ENCODE data around the gene MCFD2.

Gene MCFD2

DNA sequence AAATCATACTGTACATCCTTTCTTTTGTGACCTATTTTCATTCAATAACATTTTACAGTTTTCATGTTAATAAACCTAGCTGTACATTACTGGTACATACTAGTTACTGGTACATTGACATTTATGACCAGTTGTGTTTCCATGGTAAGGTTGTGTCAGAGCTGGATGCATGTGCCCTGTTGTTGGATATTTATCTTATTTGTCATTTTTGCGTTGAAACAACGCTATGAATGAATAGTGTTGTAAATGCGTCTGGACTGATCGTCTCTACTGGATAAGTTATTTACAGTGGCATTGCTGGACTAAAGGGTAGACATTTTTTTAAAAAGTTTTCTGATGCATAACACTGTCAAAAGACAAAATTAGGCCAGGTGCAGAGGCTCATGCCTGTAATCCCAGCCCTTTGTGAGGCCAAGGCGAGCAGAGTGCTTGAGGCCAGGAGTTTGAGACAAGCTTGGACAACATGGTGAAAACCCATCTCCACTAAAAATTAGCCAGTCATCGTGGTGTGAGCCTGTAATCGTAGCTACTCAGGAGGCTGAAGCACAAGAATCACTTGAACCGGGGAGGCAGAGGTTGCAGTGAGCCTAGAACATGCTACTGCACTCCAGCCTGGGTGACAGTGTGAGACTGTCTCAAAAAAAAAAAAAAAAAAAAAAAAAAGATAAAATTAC lies 40.2 kb downstream of the MCFD2 start:
- FAIRE-seq (no peak), DNase-seq (ENCODE audit: insufficient read length, low spot score) (no peak)
- TF ChIP-seq POLR2AphosphoS5 (IDR thresholded peaks at IDR 0.05; ENCODE audit: low read depth, low read length) (no peak), SPI1 (IDR thresholded peaks at IDR 0.05; ENCODE audit: low read depth, low read length) (no peak), POU2F2 (IDR thresholded peaks at IDR 0.05; ENCODE audit: low read depth, low read length) (no peak), TAF1 (IDR thresholded peaks at IDR 0.05; ENCODE audit: low read depth, low read length) (no peak), PAX5 (IDR thresholded peaks at IDR 0.05; ENCODE audit: insufficient read depth, low read length, severe bottlenecking) (no peak)

DNA sequence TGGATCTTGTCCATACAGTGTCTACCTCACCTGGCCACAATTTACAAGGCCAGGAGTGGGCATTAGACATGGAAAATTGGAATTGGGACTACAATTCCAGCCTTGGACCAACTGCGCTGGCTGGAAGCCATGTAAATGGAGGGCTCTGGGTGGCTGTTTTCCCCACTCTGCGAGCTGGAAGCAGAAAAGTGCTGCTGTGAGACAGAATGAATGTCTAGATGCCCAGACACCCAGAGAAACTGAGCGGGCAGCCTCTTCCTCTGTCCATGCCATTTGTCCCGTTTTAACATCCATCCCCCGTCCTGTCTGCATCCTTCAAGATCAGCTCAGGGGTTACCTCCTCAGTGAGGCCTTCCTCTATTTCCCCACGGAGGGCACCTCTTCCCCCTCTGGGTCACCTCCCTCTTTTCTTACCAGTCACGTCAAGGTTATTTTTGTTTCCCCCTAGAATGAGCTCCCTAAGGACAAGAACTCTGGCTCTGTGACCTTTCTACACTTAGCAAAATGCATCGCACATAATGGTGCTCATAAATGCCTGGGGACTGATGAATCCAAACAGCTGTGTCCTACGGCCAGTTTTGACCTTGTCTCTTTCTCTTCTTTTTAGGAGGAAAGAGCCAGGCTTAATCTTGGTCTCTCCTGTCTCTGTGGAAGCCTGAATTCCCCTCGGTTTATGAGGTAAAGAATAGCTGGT lies 41.2 kb downstream of the MCFD2 start:
- no peak for DNase-seq (ENCODE audit: insufficient read length, low spot score)
- no peak for TF ChIP-seq TAF1 (IDR thresholded peaks at IDR 0.05; ENCODE audit: low read depth, low read length)
- TF ChIP-seq POU2F2 (IDR thresholded peaks at IDR 0.05; ENCODE audit: low read depth, low read length): no peak
- no peak for TF ChIP-seq POLR2AphosphoS5 (IDR thresholded peaks at IDR 0.05; ENCODE audit: low read depth, low read length)
- TF ChIP-seq PAX5 (IDR thresholded peaks at IDR 0.05; ENCODE audit: insufficient read depth, low read length, severe bottlenecking): no peak
- no peak for TF ChIP-seq SPI1 (IDR thresholded peaks at IDR 0.05; ENCODE audit: low read depth, low read length)
- TF ChIP-seq POLR2A (IDR thresholded peaks at IDR 0.05; ENCODE audit: low read depth, low read length): no peak
- FAIRE-seq: no peak

DNA sequence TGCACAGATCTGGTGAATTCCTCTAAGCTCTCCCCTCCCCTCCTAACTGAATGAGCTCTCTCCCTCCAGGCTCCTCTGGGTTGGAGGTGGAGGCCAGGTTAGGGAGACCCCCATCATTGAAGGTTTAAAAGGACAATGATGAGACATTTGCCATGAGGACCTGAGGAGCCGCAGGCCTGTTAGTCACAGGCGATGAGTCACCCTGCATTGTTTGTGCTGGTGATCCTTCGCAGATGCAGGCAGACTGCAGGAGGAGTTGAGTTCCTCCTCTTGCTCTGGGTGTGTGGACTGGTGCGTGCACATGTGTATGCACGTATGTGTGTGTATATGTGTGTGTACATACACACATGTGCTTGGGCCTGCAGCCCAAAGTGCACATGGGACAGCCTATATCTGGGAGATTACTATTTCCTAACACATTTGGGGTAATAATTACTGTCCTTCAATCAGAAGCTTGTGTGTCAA lies 42.0 kb downstream of the MCFD2 start:
- FAIRE-seq (no peak), DNase-seq (ENCODE audit: insufficient read length, low spot score) (no peak)
- TF ChIP-seq POU2F2 (IDR thresholded peaks at IDR 0.05; ENCODE audit: low read depth, low read length): no peak
- TF ChIP-seq POLR2AphosphoS5 (IDR thresholded peaks at IDR 0.05; ENCODE audit: low read depth, low read length): no peak
- no peak for TF ChIP-seq SPI1 (IDR thresholded peaks at IDR 0.05; ENCODE audit: low read depth, low read length)
- TF ChIP-seq TAF1 (IDR thresholded peaks at IDR 0.05; ENCODE audit: low read depth, low read length): no peak
- TF ChIP-seq POLR2A (IDR thresholded peaks at IDR 0.05; ENCODE audit: low read depth, low read length): no peak
- no peak for TF ChIP-seq PAX5 (IDR thresholded peaks at IDR 0.05; ENCODE audit: insufficient read depth, low read length, severe bottlenecking)

DNA sequence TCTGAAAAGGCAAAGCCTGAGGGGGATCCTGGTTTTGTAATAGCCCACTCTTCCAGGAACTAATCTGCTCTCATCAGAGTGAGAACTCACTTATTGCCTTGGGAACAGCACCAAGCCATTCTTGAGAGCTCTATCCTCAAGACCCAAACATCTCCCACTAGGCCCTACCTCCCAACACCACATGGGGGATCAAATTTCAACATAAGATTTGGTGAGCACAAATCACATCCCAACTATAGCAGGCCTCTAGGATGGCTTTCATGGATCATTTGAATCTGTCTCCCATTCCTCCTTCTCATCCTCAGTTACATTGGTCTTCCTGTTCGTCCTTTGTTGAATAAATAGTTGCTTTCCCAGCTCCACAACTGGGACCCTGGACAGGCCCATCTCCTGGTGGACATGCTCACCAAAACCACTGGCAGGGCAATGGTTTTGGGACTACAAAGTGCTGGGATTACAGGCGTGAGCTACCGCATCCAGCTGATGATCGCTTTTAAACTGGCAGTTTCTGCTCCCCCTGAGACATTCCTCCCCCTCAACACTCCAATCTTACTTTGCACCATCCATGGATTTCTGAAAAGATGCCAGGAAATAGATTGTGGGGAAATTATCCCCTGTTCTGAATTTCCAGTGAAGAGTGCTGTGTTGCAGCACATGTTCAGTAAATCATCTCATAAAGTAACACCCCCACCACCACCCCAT lies 42.6 kb downstream of the MCFD2 start:
- FAIRE-seq (no peak), DNase-seq (ENCODE audit: insufficient read length, low spot score) (no peak)
- no peak for TF ChIP-seq POLR2AphosphoS5 (IDR thresholded peaks at IDR 0.05; ENCODE audit: low read depth, low read length)
- TF ChIP-seq TAF1 (IDR thresholded peaks at IDR 0.05; ENCODE audit: low read depth, low read length): no peak
- no peak for TF ChIP-seq POU2F2 (IDR thresholded peaks at IDR 0.05; ENCODE audit: low read depth, low read length)
- TF ChIP-seq PAX5 (IDR thresholded peaks at IDR 0.05; ENCODE audit: insufficient read depth, low read length, severe bottlenecking): no peak
- no peak for TF ChIP-seq POLR2A (IDR thresholded peaks at IDR 0.05; ENCODE audit: low read depth, low read length)
- TF ChIP-seq SPI1 (IDR thresholded peaks at IDR 0.05; ENCODE audit: low read depth, low read length): no peak

DNA sequence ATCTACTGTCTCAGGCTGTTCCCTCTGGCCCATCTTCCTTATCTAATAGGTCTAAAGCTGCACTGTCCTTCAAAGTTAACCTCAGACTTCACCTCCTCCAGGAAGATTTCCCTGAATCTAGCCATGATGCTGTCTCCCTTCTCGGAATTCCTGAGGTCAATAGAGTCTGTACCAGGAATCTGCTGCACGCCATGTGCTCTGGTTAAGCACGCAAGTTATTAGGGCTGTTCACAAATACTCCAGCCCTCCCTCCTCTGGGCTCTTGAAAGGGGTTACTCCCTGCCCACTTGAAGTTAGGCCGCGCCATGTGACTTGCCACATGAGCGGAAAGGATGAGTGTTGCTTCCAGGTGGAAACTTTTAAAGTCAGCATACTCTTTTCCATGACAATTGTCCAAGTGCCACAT lies 43.6 kb downstream of the MCFD2 start:
- FAIRE-seq (no peak), DNase-seq (ENCODE audit: insufficient read length, low spot score) (no peak)
- TF ChIP-seq POLR2A (IDR thresholded peaks at IDR 0.05; ENCODE audit: low read depth, low read length) (no peak), PAX5 (IDR thresholded peaks at IDR 0.05; ENCODE audit: insufficient read depth, low read length, severe bottlenecking) (no peak), POU2F2 (IDR thresholded peaks at IDR 0.05; ENCODE audit: low read depth, low read length) (no peak)

DNA sequence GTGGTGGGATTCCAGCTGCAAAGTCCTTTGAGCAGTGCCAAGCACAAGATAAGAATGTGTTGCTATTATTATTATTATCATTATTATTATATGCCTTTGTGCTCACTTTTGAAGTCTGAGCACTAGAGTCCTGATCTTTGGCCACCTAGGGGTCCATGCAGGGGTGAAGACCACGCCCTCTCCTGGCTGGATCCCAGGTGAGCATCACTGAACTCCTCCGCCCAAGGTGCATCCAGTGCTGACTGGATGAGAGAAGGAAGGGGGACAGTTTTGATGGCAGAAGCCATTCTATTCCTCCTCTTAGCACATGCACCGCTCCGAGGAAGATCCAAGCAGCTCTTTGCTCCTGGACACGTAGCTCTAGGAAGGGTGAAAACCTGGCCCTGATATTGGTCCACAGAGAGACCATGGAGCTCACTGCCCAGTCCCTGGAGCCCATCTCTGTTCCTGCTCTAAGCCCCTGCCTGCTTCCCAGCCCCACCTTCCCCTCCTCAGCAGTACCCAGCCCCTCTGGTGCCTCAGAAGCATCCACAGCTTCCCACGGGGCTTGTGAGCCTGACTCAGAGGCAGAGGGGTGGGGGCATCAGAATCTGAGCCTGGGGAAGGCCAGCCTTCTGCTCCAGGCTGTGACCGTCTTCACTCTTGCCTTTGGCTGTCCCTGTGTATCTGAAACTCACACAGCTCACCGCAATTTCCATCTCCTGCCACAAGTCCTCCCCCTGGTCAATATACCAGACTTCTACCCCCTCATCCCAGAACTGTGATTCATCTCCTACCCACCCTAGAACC lies 45.4 kb downstream of the MCFD2 start:
- FAIRE-seq: no peak
- no peak for DNase-seq (ENCODE audit: insufficient read length, low spot score)
- TF ChIP-seq PAX5 (IDR thresholded peaks at IDR 0.05; ENCODE audit: insufficient read depth, low read length, severe bottlenecking) (no peak), POLR2A (IDR thresholded peaks at IDR 0.05; ENCODE audit: low read depth, low read length) (no peak), POU2F2 (IDR thresholded peaks at IDR 0.05; ENCODE audit: low read depth, low read length) (no peak), TAF1 (IDR thresholded peaks at IDR 0.05; ENCODE audit: low read depth, low read length) (no peak), POLR2AphosphoS5 (IDR thresholded peaks at IDR 0.05; ENCODE audit: low read depth, low read length) (no peak), SPI1 (IDR thresholded peaks at IDR 0.05; ENCODE audit: low read depth, low read length) (no peak)

DNA sequence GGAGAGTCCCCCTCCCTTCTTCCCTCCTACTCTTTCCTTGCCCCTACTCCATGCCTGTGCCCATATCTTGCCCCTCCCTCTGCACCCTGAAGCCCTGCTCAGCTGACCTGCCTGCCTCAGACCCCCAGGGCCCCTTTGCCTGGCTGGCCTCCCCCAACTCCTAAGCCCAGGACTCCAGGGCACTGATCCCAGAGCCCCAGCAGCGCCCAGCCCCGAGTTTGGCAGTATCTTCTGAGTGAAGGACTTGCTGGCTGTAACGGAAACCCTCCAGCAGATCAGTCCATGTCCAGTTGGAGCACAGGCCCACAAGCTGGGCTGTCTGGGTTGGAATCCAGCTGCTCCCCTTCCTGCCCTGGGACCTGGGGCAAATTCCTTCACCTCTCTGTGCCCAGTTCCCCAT lies 46.0 kb downstream of the MCFD2 start:
- no peak for FAIRE-seq

DNA sequence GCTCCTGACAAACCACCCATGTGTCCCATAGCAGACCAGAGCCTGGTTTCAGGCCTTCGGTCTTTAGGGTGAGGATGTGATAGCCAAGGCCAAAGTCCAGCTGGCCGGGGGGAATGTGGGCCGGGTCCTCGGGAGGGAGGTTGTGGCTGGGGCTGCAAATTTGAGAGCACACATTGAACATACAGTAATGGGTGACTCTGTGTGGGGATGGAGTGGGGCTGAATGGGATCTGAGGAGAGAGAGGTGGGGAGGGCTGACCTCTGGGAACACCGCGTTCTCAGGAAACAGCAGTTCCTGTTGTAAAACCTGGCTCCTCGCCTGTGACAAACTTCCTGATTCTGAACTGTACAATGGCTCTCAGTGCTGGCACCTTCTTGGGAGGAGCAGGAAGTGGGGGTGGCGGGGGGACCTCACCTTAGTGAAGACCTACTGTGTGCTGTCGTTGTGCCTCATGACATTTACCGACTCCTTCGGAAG lies 48.8 kb downstream of the MCFD2 start:
- DNase-seq (ENCODE audit: insufficient read length, low spot score) (no peak), FAIRE-seq (no peak)
- TF ChIP-seq POLR2A (IDR thresholded peaks at IDR 0.05; ENCODE audit: low read depth, low read length): no peak
- TF ChIP-seq POU2F2 (IDR thresholded peaks at IDR 0.05; ENCODE audit: low read depth, low read length): no peak
- TF ChIP-seq TAF1 (IDR thresholded peaks at IDR 0.05; ENCODE audit: low read depth, low read length): no peak
- no peak for TF ChIP-seq SPI1 (IDR thresholded peaks at IDR 0.05; ENCODE audit: low read depth, low read length)
- TF ChIP-seq PAX5 (IDR thresholded peaks at IDR 0.05; ENCODE audit: insufficient read depth, low read length, severe bottlenecking): no peak
- no peak for TF ChIP-seq POLR2AphosphoS5 (IDR thresholded peaks at IDR 0.05; ENCODE audit: low read depth, low read length)

More for the DNA sequence above, 46.0 kb downstream of the MCFD2 start:
- DNase-seq (ENCODE audit: insufficient read length, low spot score): no peak
- TF ChIP-seq POLR2A (IDR thresholded peaks at IDR 0.05; ENCODE audit: low read depth, low read length) (no peak), POU2F2 (IDR thresholded peaks at IDR 0.05; ENCODE audit: low read depth, low read length) (no peak), SPI1 (IDR thresholded peaks at IDR 0.05; ENCODE audit: low read depth, low read length) (no peak), PAX5 (IDR thresholded peaks at IDR 0.05; ENCODE audit: insufficient read depth, low read length, severe bottlenecking) (no peak)
